Stimulated activated naive CD4-positive, alpha-beta T cell treated with Interleukin-2 at 50 U/mL for 16 hours (primary cell): Measurements from ENCODE around the gene PRDM2.
A peak's percentile ranks its signal among the peaks of the same experiment; 100 is the strongest.

Experiments
- DNase-seq: peaks from one replicate; lab custom pipeline; 2025; lab: John Stamatoyannopoulos, UW

Gene PRDM2

DNA sequence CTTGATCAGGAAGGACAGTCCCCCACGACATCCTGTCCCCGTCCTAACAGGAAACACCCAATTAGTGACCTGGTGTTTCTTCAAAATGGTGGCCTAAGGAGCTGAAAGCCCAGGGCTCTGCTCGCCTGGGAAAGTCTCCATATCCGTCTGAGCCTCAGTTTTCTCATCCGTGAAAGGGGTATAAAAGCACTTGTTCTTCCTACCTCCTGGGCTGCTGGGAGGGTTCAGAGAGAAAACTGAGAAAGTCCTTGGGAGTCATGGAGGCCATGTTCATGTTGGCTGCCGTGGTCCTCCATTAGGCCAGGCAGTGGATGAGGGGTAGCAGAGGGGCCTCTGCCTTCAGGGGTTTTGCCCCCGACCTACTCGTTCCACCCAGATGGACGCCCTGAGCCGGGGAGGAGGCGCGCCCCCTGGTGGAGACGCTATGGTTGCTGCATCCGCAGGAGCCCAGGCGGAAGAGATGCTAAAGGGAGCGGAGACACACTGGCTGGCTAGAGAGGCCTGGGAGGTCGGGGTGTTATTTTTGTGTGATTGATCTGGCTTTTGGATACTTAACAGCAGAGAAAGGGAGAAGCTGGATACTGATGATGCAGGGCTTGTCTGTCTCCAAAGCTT lies 113.5 kb downstream of the PRDM2 start:
- DNase-seq, result peak; percentile 35

DNA sequence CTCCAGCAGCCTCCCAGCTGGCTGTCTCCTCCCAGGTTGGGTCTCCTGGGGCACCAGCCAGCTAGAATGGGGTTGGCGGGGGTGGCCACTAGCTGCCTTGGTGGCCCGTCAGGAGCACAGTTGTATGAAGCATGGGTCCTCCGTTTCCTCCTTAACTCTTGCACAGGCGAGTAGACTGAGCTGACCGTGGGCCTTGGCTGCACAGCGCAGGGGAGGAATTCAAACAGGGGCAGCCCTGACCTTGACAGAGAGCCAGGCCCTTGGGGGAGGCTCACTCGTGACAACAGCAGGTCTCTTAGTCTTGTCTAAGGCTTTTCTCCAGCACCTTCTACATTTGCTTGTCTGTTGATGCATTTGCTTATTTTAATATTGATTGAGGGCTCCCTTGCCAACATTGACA lies 114.1 kb downstream of the PRDM2 start:
- DNase-seq, result no peak

DNA sequence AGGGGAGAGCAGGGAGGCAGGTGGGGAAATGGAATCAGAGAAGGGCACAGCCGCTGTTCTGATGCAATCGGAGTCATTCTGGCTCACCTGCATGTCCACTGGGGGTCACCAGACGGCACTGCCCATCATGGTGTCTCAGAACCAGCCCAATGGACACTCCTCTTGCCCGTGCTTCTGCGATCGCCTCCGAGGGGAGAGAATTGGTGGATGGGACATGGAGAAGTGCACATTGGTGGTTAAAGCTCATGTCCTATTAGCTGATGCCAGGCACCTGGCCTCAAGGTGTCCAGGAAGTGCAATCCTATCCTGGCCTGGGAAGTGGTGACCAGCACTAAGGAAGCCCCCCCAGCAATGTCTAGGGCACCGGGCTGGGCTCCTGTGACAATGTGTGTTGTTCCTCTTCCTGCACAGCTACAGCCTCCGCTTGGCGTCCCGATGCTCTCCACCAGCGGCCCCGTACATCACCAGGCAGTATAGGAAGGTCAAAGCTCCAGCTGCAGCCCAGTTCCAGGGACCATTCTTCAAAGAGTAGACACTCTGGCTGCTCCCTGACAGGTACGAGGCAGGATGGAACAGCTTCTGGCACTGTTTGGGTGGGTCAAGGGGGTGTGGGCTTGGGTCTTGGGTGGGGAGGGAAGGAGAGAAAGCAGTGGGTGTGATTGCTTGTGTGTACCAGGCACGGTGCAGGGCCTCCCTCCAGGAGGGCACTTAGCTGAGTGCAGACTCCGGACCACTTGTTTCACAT lies 116.2 kb downstream of the PRDM2 start:
- DNase-seq, result no peak

DNA sequence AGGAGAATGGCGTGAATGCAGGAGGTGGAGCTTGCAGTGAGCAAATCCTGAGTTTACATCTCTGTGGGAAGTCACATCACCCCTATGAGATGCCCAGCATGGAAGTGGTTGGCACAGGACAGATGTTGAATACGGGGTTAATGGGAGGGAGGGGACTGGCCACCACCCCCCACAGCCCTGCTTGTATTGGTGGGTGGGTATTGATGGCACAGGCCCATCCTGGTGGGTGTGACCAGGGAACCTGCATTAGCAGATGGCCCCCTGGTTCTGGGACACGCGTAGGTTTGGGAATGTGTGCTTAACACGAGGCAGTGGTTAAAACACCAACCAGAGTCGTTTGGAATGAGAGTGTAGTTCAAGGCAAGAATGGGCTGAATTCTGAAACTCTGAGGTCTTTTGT lies 117.9 kb downstream of the PRDM2 start:
- DNase-seq, result no peak

DNA sequence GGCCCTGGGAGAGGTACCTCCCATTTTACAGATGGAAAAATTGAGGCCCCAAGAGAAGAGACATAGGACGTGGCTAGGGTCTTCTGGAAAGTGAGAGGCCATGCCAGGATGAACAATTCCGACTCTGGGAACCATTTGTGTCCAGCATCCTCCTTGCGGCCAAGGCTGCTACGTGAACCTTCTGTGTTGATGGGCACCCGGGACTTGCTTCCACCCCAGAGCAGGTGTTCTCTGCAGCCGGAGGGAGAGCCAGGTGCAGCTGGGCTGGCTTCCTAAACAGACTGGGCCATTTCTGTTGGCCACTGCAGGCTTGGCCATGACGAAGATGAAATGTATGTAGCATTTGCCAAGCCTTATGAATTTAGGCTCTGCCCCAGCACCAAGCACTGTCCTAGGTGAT lies 118.9 kb downstream of the PRDM2 start:
- no peak for DNase-seq

DNA sequence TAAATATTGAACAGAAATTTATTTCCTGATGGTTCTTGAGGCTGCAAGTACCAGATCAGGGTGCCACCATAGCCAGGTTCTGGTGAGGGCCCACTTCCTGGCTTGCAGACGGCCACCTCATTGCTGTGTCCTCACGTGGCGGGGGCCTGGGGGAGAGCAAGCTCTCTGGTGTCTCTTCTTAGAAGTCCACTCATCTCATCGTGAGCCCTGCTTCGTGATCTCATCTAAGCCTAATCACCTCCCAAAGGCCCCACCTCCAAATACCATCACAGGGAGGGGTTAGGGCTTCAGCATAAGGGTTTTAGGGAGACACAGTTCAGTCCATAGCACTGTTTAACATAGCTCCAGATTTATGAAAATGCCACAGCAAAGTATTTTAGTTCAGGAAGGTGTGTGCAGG lies 119.7 kb downstream of the PRDM2 start:
- no peak for DNase-seq

DNA sequence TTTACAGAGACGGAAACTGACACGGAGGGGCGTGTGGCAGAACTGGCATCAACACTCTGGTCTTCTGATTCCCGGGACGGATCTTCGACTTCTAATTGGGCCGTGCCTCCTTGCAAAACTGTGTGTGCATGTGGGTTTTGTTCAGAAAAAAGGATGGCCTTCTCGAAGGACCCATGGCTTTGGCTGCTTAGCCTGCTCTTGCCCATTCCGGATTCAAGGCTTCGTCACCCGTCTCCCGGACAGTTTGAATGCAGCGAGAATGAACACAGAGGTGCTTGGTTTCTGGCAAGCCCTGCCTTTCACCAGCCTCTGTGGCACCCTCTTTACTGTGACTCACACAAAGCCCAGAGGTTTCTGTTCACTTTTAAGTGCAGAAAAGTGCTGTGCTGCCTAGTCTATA lies 120.1 kb downstream of the PRDM2 start:
- no peak for DNase-seq

DNA sequence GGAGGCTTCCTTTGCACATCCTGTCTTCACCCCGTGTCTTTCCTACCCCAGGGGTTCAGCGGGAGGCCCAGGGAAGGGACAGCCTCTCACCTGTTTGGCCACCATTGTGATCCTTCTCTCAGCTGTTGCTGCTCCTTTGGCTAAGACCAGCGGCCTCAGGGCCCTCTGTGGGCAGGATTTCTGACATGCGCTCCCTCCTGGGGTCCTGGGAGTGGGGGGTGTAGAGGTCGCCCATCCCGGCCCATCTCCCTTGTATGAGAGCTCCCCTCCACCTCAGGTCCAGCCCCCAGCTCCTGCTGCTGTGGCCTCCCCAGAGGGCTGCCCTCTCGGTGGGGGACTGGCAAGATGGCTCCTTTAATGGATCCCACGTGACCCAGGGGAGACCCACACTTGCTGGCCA lies 120.5 kb downstream of the PRDM2 start:
- no peak for DNase-seq

DNA sequence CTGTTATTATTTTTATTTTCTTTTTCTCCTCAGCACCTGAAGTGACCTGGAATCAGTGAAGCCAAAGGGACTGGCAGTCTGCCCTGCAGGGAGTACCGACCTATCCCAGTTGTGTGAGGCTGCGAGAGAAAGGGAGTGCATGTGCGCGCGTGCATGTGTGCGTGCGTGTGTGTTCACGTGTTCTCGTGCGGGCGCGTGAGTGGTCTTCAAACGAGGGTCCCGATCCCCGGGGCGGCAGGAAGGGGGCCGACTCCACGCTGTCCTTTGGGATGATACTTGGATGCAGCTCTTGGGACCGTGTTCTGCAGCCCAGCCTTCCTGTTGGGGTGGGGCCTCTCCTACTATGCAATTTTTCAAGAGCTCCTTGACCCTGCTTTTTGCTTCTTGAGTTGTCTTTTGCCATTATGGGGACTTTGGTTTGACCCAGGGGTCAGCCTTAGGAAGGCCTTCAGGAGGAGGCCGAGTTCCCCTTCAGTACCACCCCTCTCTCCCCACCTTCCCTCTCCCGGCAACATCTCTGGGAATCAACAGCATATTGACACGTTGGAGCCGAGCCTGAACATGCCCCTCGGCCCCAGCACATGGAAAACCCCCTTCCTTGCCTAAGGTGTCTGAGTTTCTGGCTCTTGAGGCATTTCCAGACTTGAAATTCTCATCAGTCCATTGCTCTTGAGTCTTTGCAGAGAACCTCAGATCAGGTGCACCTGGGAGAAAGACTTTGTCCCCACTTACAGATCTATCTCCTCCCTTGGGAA lies 123.3 kb downstream of the PRDM2 start:
- no peak for DNase-seq

DNA sequence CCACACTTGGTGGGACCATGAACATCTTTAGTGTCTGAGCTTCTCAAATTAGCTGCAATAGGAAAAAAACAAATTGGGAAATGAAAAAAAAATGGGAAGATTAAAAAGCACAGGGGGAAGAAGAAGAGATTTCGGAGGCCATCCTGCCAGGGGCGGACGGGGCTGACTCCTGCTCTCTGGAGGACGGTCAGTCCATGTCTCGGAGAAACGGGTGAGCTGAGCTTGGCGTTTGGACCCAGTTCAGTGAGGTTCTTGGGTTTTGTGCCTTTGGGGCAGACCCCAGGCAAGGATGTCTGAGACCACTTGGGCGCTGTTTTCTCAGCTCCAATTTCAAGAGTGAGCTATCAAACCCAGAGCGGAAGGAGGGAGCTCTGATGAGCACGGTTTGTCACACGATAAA lies 123.9 kb downstream of the PRDM2 start:
- no peak for DNase-seq

DNA sequence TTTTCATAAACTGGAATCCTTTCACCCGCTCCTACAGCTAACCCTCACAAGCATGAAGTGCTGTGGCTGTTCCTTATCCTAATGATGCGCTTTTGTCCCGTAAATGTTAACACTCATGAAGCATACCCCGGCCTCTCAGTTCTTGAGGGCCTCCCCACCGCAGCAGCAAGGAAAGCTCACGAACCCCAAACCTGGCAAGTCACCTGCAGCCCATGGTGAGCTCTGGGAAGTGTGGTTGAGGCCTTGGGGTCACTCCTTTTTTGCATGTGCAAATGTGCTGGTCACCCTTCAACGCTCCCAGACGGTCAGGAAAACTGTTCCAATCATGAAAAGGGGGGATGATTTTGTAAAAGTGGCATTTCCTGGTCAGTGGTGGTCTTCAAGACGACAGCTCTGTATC lies 124.6 kb downstream of the PRDM2 start:
- no peak for DNase-seq

DNA sequence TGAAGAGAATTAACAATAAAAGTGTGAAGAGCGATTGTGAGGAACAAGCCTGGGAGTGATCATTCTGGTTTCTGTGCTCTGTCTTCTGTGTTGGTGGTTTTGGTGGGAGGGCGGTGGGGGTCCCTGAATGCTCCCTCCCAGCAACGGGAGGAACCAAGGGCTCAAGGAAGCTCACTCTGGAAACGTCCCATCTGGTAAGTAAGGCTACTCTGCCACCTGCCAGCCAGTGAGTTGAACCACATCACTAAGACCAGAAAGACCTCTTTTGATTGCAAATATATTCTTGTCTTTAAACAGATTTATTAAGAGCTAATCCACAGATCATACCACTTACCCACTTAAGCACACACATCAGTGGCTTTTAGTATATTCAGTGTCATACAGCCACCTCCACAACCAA lies 125.0 kb downstream of the PRDM2 start:
- no peak for DNase-seq

DNA sequence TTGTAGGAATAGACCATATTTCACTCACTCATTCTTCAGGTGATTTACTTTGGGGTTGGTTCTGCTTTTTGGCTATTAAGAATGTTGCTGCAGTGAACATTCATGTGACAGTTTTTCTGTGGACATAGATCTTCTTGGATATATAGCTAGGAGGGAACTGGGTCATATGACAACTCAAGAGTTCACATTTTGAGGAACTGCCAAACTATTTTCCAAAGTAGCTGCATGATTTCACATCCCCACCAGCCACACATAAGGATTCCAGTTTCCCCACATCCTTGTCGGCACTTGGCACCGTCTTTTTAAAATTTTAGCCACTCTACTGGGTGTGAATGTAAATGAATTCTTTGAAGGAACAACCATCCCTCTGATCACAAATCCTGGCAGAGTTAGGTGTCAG lies 126.0 kb downstream of the PRDM2 start:
- no peak for DNase-seq

DNA sequence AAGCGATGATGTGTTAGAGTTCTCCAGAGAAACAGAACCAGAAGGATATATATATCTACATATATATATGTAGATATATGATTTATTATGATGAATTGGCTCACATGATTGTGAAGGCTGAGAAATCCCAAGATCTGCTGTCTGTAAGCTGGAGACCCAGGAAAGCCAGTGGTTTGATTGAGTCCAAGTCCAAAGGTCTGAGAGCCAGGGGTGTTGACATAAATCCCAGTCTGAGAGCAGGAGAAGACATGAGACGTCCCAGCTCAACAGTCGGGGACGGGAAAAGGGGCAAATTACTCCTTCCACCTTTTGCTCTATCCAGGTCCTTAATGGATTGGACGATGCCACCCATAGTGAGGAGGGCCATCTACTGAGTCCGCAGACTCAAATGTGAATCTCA lies 126.6 kb downstream of the PRDM2 start:
- no peak for DNase-seq

DNA sequence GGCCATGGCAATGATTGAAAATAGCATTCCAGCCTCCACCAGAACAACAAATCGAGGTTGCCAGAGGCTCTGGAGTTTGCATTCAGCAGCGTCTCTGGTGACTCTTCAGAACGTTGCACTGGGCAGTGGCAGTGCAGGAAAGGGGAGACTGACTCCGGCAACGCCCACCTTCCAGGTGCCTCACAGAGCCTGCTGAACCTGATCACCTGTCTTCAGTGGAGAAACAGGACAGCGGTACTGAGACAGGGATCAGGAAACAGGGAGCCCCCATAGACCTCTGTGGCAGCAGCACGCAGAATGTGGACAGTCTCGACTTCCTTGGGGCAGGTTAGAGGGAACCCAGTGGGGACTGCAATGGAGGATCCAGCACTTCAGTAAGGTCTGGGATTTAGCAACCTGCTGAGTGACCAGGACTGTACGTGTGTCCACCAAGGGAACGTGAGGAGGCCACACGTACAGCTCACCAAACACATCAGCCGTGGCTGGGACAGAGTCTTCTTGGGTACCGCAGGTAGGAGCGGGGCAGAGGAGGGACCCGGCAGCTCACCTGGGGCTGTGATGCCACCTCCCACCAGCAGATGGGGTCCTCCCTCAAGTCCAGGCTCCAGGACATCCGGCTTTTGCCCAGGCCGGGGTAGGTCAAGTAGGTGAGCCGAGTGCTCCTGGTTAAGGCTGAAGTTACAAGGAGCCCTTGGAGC lies 128.6 kb downstream of the PRDM2 start:
- DNase-seq, result no peak

DNA sequence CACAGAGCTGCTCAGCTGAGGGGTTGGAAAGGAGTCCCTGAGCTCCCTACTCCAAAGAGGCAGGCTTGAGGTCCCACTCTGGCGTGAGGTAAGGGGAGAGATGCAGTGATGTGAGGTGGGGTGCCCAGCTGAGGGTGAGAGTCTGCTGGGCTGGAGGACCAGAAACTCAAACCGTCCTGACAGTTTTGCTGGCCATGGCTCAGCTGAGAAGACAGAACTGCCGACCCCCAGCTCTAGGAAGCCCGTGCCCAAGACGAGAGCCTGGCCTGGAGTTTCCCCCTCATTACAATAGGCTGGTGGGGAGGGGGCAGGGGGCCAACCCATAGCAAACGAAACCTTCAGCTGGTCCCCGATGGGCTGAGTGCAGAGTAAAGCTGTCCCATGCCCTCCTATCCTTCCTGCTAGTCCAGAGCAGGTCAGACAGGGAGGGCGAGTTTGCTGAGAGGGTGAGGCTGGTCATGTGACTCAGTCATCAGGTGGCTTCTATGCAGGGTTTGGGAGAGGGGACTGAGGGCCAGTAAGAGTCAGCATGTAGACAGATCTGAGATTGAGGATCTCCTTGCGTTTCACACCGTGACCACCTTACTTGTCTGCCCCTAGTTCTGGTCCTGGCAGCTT lies 129.3 kb downstream of the PRDM2 start:
- DNase-seq, result no peak

DNA sequence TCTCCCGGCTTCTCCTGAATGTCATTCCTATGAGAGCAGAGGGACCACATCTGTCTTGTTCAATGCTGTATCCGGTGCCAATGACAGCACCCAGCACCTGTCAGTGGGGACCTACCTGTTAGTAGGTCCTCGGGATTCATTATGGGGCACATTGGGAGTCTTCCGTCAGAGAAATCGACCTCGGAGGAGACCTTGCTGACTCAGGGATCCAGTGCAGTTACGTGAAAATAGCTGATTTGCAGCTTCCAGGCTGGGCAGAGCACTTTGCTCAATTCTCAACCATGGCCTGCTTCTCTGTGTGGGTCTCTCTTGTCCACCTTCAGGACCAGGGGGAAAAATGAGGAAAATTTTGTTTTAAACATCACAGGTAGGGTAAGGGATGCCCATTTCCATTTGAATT lies 130.2 kb downstream of the PRDM2 start:
- no peak for DNase-seq

DNA sequence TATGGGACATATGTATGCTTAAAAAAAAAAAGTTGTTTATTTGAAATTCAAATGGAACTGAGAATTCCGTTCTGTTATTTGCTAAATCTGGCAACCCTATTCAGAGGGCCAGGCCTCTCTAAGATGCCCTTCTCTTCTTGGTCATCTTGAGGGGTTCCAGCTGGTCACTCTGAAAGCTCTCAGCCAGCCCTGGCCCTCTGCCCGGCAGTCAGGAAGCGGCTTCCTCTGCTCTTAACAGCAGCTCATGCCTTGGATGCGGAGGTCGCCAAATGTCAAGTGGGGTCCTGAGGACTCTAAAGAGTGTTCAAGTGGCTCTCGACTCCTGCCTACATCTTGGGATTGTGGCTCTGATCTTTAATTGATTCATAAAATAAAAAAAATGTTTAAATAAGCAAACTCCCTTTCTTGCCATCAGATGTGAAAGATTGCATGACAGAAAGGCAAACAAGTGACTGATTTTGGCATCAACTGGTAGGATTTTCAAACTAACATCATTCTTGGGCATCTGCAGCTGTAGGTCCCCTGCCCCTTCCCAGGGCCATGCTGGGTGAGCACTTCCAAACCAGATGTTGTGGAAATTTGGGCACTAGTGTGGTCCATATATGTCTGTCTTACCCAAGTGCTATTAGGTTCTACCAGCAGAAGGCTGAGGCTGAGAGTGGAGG lies 130.8 kb downstream of the PRDM2 start:
- no peak for DNase-seq

DNA sequence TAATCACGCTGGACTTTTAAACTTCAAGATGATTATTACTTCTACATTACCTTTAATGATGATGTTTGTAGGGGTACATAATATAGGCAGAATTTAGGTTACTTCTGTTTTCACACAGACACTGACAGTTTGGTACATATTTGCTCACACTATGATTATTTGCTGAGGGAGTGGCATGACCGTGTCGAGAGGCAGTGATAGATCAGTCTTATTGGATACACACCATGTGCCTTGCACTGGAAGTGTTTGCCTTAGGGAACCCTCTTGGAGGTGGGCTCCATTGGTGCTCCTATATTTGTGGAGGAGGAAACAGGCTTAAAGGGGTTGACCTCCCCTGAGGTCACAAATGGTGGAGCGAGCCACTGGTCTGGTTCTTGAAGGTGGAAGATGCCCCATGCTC lies 132.1 kb downstream of the PRDM2 start:
- no peak for DNase-seq

DNA sequence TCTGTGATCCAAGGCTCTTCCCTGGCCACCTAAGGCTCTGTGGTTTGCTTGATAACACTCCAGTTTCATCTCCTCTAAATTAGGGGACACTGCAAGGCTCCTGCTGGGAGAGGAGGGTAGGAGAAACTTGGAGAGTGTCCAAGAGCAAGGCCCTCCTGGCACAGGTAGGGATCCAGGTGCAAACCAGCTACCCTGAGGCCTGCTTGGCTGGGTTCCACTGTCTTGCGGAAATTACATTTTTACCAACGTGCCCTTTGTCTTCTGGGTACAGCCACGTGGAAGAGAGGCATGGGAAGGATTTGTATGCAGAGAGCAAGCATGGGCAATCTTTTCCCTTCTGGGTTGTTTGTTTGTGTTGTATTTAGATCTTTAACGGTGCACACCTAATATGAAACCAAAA lies 132.5 kb downstream of the PRDM2 start:
- no peak for DNase-seq

DNA sequence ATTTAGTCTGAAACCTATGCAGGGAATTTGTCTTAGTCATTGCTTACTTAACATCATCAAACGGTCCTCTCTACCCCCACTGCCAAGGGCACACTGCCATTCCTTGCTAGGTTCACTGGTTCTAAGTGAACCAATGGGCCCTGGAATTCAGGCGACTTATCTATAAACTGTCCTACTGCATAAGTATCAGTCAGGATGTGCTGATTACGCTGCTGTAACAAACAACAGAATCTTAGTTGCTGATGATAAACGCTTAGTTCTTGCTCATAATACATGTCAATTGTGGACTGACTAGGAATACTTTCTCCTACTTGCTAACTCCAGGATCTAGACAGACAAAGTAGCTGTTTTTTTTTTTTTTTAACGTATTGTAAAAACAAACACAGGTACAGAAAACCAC lies 136.1 kb downstream of the PRDM2 start:
- DNase-seq, result no peak

DNA sequence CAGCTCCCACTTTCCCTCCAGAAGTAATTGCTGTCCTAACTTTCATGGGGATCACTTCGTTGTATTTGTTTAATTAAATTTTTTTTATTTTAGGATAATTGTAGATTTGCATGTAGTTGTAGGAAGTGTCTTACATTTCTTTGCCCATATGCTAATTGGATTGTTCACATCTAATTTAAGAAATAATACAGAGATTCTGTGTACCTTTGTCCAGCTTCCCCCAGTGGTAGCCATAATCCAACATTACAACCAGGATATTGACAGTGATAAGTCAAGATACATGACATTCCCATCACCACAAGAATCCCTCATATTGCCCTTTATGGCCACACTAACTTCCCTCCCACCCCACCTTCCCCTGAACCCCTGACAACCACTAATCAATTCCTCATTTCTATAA lies 136.6 kb downstream of the PRDM2 start:
- DNase-seq, result no peak
